ENCODE results near the gene PPIL1. TPM values are rescaled to one million over a fixed set of nuclear protein-coding genes. Genes with fewer than 3 reads are reported as not detected.

PPIL1 gene
- total RNA-seq, 1 experiment from 2014 or later = 64.2 TPM

DNA sequence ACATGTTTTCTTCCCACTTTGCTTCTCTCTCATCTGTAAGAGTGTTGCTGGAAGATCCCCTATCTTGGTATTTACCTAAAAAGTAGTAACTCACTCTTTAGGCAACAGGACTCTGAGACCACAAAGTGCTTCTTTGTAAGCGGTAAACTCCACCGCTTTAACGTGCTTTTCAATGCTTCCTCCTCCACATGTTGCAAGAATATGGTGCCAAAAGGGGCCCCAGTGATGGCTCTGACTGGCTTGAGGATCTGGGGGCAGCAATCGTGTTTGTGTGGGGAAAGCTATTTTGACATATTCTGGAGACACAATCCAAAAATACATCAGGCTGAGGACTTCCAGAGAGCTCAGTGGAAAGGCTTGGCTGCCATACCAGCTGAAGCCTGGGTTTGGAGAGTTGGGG is 23.0 kb downstream of the PPIL1 start:
- Mint-ChIP-seq H3K27me3 (ENCODE audit: low read depth) (no peaks in the 10 kb centered on the region; the same call in none of the 2 replicates), H3K36me3 (peaks cover 28% of the 10 kb centered on the region), H3K9me3 (no peaks in the 10 kb centered on the region), H3K27ac (no peak overlapping the region; the same call in 1 of the 2 replicates), H3K4me1 (peaks cover 33% of the 10 kb centered on the region), H3K4me3 (no peak overlapping the region)
- POLR2A ChIA-PET = interaction anchor here (0.6 kb wide), 1 partner anchor 873 kb away, joined by 6 read pairs; no protein-coding TSS in a partner anchor
- TF ChIP-seq, protein P1, sequence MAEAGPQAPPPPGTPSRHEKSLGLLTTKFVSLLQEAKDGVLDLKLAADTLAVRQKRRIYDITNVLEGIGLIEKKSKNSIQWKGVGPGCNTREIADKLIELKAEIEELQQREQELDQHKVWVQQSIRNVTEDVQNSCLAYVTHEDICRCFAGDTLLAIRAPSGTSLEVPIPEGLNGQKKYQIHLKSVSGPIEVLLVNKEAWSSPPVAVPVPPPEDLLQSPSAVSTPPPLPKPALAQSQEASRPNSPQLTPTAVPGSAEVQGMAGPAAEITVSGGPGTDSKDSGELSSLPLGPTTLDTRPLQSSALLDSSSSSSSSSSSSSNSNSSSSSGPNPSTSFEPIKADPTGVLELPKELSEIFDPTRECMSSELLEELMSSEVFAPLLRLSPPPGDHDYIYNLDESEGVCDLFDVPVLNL (CRISPR knock-in tag; IDR thresholded peaks at IDR 0.05; ENCODE audit: borderline replicate concordance, low read depth) = no peak
- TF ChIP-seq, protein P2, sequence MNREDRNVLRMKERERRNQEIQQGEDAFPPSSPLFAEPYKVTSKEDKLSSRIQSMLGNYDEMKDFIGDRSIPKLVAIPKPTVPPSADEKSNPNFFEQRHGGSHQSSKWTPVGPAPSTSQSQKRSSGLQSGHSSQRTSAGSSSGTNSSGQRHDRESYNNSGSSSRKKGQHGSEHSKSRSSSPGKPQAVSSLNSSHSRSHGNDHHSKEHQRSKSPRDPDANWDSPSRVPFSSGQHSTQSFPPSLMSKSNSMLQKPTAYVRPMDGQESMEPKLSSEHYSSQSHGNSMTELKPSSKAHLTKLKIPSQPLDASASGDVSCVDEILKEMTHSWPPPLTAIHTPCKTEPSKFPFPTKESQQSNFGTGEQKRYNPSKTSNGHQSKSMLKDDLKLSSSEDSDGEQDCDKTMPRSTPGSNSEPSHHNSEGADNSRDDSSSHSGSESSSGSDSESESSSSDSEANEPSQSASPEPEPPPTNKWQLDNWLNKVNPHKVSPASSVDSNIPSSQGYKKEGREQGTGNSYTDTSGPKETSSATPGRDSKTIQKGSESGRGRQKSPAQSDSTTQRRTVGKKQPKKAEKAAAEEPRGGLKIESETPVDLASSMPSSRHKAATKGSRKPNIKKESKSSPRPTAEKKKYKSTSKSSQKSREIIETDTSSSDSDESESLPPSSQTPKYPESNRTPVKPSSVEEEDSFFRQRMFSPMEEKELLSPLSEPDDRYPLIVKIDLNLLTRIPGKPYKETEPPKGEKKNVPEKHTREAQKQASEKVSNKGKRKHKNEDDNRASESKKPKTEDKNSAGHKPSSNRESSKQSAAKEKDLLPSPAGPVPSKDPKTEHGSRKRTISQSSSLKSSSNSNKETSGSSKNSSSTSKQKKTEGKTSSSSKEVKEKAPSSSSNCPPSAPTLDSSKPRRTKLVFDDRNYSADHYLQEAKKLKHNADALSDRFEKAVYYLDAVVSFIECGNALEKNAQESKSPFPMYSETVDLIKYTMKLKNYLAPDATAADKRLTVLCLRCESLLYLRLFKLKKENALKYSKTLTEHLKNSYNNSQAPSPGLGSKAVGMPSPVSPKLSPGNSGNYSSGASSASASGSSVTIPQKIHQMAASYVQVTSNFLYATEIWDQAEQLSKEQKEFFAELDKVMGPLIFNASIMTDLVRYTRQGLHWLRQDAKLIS (CRISPR knock-in tag; IDR thresholded peaks at IDR 0.05; ENCODE audit: borderline replicate concordance) = no peak
- TF ChIP-seq JUN (CRISPR knock-in tag; IDR thresholded peaks at IDR 0.05) (no peak), ZBTB21 (CRISPR knock-in tag; IDR thresholded peaks at IDR 0.05; ENCODE audit: borderline replicate concordance) (no peak), ATF1 (CRISPR knock-in tag; IDR thresholded peaks at IDR 0.05) (no peak), IRF1 (CRISPR knock-in tag; IDR thresholded peaks at IDR 0.05) (no peak), FOXK1 (CRISPR knock-in tag; IDR thresholded peaks at IDR 0.05) (no peak), NFE2L1 (CRISPR knock-in tag; IDR thresholded peaks at IDR 0.05) (no peak), NR3C1 (CRISPR knock-in tag; conservative IDR thresholded peaks at IDR 0.05; ENCODE audit: low read depth) (no peak), GRHL2 (CRISPR knock-in tag; IDR thresholded peaks at IDR 0.05; ENCODE audit: insufficient replicate concordance, severe bottlenecking) (no peak), EMX1 (CRISPR knock-in tag; IDR thresholded peaks at IDR 0.05) (no peak), ZNF512 (CRISPR knock-in tag; IDR thresholded peaks at IDR 0.05; ENCODE audit: borderline replicate concordance) (no peak), ZNF232 (CRISPR knock-in tag; IDR thresholded peaks at IDR 0.05) (no peak), CREM (CRISPR knock-in tag; IDR thresholded peaks at IDR 0.05) (no peak), SP1 (CRISPR knock-in tag; conservative IDR thresholded peaks at IDR 0.05) (no peak), MXD4 (CRISPR knock-in tag; IDR thresholded peaks at IDR 0.05; ENCODE audit: borderline replicate concordance) (no peak)
- TF ChIP-seq, protein P3, sequence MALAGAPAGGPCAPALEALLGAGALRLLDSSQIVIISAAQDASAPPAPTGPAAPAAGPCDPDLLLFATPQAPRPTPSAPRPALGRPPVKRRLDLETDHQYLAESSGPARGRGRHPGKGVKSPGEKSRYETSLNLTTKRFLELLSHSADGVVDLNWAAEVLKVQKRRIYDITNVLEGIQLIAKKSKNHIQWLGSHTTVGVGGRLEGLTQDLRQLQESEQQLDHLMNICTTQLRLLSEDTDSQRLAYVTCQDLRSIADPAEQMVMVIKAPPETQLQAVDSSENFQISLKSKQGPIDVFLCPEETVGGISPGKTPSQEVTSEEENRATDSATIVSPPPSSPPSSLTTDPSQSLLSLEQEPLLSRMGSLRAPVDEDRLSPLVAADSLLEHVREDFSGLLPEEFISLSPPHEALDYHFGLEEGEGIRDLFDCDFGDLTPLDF (CRISPR knock-in tag; IDR thresholded peaks at IDR 0.05) = no peak
- TF ChIP-seq, protein P4, sequence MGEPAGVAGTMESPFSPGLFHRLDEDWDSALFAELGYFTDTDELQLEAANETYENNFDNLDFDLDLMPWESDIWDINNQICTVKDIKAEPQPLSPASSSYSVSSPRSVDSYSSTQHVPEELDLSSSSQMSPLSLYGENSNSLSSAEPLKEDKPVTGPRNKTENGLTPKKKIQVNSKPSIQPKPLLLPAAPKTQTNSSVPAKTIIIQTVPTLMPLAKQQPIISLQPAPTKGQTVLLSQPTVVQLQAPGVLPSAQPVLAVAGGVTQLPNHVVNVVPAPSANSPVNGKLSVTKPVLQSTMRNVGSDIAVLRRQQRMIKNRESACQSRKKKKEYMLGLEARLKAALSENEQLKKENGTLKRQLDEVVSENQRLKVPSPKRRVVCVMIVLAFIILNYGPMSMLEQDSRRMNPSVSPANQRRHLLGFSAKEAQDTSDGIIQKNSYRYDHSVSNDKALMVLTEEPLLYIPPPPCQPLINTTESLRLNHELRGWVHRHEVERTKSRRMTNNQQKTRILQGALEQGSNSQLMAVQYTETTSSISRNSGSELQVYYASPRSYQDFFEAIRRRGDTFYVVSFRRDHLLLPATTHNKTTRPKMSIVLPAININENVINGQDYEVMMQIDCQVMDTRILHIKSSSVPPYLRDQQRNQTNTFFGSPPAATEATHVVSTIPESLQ (CRISPR knock-in tag; IDR thresholded peaks at IDR 0.05) = no peak
- TF ChIP-seq, protein P5, sequence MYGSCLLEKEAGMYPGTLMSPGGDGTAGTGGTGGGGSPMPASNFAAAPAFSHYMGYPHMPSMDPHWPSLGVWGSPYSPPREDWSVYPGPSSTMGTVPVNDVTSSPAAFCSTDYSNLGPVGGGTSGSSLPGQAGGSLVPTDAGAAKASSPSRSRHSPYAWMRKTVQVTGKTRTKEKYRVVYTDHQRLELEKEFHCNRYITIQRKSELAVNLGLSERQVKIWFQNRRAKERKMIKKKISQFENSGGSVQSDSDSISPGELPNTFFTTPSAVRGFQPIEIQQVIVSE (CRISPR knock-in tag; IDR thresholded peaks at IDR 0.05; ENCODE audit: borderline replicate concordance) = no peak
- DNase-seq (ENCODE audit: low spot score) = no peak
- ATAC-seq = no peak
- CTCF ChIA-PET = interaction anchor here (0.6 to 8.1 kb wide), 36 partner anchors 9 to 1829 kb away, joined by 3 to 179 read pairs (median 5); partner anchors contain the start of genes C6orf89 and PPIL1
